ENCODE data around the gene NFIC.

DNA sequence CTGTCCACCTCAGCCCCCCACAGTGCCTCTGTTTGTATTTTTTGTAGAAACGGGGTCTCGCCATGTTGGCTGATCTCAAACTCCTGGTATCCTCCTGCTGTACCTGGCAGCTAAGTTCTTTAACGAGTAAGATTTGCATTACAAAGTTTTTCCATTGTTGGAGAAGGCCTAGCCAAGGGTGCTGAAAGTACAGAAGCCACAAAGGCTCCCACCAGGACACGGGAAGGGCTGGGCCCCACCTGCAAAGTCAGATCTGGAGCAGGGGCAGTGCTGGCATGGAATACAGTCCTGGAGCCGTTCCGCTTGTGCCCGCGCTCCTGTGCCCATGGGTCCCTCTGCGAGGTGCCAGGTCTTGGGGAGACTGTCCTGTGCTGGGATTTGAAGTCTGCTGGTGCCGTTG is 151.9 kb downstream of the NFIC start:
- TF ChIP-seq OSR1 (CRISPR knock-in tag; IDR thresholded peaks at IDR 0.05) (no peak), ESRRG (CRISPR knock-in tag; IDR thresholded peaks at IDR 0.05) (no peak), RARB (CRISPR knock-in tag; IDR thresholded peaks at IDR 0.05) (no peak), ZFP30 (CRISPR knock-in tag; IDR thresholded peaks at IDR 0.05) (no peak), TCF4 (CRISPR knock-in tag; IDR thresholded peaks at IDR 0.05; ENCODE audit: borderline replicate concordance) (no peak), ARNTL (CRISPR knock-in tag; IDR thresholded peaks at IDR 0.05; ENCODE audit: borderline replicate concordance, low read depth) (no peak), ZC3H10 (CRISPR knock-in tag; IDR thresholded peaks at IDR 0.05) (no peak), GLIS3 (CRISPR knock-in tag; IDR thresholded peaks at IDR 0.05) (no peak)
- TF ChIP-seq, protein P1, sequence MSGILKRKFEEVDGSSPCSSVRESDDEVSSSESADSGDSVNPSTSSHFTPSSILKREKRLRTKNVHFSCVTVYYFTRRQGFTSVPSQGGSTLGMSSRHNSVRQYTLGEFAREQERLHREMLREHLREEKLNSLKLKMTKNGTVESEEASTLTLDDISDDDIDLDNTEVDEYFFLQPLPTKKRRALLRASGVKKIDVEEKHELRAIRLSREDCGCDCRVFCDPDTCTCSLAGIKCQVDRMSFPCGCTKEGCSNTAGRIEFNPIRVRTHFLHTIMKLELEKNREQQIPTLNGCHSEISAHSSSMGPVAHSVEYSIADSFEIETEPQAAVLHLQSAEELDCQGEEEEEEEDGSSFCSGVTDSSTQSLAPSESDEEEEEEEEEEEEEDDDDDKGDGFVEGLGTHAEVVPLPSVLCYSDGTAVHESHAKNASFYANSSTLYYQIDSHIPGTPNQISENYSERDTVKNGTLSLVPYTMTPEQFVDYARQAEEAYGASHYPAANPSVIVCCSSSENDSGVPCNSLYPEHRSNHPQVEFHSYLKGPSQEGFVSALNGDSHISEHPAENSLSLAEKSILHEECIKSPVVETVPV (CRISPR knock-in tag; IDR thresholded peaks at IDR 0.05) = no peak
- TF ChIP-seq, protein P2, sequence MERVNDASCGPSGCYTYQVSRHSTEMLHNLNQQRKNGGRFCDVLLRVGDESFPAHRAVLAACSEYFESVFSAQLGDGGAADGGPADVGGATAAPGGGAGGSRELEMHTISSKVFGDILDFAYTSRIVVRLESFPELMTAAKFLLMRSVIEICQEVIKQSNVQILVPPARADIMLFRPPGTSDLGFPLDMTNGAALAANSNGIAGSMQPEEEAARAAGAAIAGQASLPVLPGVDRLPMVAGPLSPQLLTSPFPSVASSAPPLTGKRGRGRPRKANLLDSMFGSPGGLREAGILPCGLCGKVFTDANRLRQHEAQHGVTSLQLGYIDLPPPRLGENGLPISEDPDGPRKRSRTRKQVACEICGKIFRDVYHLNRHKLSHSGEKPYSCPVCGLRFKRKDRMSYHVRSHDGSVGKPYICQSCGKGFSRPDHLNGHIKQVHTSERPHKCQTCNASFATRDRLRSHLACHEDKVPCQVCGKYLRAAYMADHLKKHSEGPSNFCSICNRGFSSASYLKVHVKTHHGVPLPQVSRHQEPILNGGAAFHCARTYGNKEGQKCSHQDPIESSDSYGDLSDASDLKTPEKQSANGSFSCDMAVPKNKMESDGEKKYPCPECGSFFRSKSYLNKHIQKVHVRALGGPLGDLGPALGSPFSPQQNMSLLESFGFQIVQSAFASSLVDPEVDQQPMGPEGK (CRISPR knock-in tag; IDR thresholded peaks at IDR 0.05; ENCODE audit: borderline replicate concordance) = no peak
- TF ChIP-seq, protein P3, sequence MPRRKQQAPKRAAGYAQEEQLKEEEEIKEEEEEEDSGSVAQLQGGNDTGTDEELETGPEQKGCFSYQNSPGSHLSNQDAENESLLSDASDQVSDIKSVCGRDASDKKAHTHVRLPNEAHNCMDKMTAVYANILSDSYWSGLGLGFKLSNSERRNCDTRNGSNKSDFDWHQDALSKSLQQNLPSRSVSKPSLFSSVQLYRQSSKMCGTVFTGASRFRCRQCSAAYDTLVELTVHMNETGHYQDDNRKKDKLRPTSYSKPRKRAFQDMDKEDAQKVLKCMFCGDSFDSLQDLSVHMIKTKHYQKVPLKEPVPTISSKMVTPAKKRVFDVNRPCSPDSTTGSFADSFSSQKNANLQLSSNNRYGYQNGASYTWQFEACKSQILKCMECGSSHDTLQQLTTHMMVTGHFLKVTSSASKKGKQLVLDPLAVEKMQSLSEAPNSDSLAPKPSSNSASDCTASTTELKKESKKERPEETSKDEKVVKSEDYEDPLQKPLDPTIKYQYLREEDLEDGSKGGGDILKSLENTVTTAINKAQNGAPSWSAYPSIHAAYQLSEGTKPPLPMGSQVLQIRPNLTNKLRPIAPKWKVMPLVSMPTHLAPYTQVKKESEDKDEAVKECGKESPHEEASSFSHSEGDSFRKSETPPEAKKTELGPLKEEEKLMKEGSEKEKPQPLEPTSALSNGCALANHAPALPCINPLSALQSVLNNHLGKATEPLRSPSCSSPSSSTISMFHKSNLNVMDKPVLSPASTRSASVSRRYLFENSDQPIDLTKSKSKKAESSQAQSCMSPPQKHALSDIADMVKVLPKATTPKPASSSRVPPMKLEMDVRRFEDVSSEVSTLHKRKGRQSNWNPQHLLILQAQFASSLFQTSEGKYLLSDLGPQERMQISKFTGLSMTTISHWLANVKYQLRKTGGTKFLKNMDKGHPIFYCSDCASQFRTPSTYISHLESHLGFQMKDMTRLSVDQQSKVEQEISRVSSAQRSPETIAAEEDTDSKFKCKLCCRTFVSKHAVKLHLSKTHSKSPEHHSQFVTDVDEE (CRISPR knock-in tag; IDR thresholded peaks at IDR 0.05) = no peak
- TF ChIP-seq, protein P4, sequence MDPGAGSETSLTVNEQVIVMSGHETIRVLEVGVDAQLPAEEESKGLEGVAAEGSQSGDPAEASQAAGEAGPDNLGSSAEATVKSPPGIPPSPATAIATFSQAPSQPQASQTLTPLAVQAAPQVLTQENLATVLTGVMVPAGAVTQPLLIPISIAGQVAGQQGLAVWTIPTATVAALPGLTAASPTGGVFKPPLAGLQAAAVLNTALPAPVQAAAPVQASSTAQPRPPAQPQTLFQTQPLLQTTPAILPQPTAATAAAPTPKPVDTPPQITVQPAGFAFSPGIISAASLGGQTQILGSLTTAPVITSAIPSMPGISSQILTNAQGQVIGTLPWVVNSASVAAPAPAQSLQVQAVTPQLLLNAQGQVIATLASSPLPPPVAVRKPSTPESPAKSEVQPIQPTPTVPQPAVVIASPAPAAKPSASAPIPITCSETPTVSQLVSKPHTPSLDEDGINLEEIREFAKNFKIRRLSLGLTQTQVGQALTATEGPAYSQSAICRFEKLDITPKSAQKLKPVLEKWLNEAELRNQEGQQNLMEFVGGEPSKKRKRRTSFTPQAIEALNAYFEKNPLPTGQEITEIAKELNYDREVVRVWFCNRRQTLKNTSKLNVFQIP (CRISPR knock-in tag; IDR thresholded peaks at IDR 0.05; ENCODE audit: borderline replicate concordance, low read depth) = no peak
